Neural cell (in vitro differentiated cells): ENCODE data around the gene PAK5.

Experiments
- CTCF ChIP-seq: fragments of 450-650 bp; IDR thresholded peaks from 2 replicates; pipeline ENCODE4 v1.5.1; 2014; ENCODE audit warnings: antibody characterized with exemption, mild to moderate bottlenecking, moderate library complexity; ENCODE audit not compliant: poor library complexity, severe bottlenecking
- EZH2 ChIP-seq: fragments of 200-600, 300-800 bp; shearing (Covaris generic), sonication (generic); IDR thresholded peaks from 2 replicates; pipeline ENCODE4 v1.6.1; 2014; ENCODE audit warnings: antibody characterized with exemption, low read length, borderline replicate concordance, mild to moderate bottlenecking; ENCODE audit not compliant: insufficient read depth, poor library complexity, severe bottlenecking
- POLR2AphosphoS5 ChIP-seq: IDR thresholded peaks from 2 replicates; pipeline ENCODE4 v1.6.1; 2012
- RAD21 ChIP-seq: fragments of 450-650 bp; conservative IDR thresholded peaks from 2 replicates; pipeline ENCODE4 v1.6.1; 2014; ENCODE audit warnings: antibody characterized with exemption, mild to moderate bottlenecking, moderate library complexity

GRCh38 chr20:9609887-9610502 lies 228.9 kb downstream of the PAK5 start:
- no peak for TF ChIP-seq POLR2AphosphoS5
- peak; percentile 88 for TF ChIP-seq CTCF
- no peak for TF ChIP-seq EZH2
- peak; percentile 87 for TF ChIP-seq RAD21
